Prostate gland (tissue), 2 donors: ENCODE results near the gene CCDC13.

Source experiments
- POLR2A ChIP-seq: fragments of 450-650 bp; IDR thresholded peaks from one replicate; pipeline ENCODE4 v1.6.1; 2016; ENCODE audit warnings: antibody characterized with exemption, mild to moderate bottlenecking
- TF ChIP-seq, protein P1 (sequence below), 4 experiments: fragments of 200-600 bp in 2 of 4; fragments of 450-650 bp in 2 of 4; sonication (generic) in 2 of 4; IDR thresholded peaks; 1 replicate in 3 of 4; 2 replicates in 1 of 4; pipeline ENCODE4 v1.5.1; 2016 to 2019; ENCODE audit warnings: antibody characterized with exemption in 4 of 4, mild to moderate bottlenecking in 2 of 4, moderate library complexity in 2 of 4

DNA sequence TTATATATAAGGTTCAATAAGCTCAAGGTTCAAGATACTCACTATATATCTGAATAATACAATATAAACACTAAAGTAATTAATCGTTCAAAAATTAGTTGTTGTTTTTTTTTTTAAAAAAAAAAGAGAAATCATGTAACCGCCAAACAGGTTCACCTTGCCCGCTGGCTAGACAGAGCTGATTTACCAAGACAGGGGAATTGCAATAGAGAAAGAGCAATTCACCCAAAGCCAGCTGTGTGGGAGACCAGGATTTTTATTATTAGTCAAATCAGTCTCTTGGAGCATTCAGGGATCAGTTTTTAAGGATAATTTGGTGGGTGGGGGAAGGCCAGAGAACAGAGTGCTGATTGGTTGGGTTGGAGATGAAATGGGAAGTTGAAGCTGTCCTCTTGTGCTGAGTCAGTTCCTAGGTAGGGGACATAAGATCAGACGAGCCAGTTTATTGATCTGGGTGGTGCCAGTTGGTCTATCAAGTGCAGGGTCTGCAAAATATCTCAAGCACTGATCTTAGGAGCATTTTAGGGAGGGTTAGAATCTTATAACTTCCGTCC, 23.4 kb upstream of the CCDC13 start:
- TF ChIP-seq, protein P1, sequence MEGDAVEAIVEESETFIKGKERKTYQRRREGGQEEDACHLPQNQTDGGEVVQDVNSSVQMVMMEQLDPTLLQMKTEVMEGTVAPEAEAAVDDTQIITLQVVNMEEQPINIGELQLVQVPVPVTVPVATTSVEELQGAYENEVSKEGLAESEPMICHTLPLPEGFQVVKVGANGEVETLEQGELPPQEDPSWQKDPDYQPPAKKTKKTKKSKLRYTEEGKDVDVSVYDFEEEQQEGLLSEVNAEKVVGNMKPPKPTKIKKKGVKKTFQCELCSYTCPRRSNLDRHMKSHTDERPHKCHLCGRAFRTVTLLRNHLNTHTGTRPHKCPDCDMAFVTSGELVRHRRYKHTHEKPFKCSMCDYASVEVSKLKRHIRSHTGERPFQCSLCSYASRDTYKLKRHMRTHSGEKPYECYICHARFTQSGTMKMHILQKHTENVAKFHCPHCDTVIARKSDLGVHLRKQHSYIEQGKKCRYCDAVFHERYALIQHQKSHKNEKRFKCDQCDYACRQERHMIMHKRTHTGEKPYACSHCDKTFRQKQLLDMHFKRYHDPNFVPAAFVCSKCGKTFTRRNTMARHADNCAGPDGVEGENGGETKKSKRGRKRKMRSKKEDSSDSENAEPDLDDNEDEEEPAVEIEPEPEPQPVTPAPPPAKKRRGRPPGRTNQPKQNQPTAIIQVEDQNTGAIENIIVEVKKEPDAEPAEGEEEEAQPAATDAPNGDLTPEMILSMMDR (IDR thresholded peaks at IDR 0.05): no peak
- TF ChIP-seq POLR2A: no peak
